CD14-positive monocyte (primary cell): Measurements from ENCODE around the gene KHDC4. TPM values are rescaled to one million over a fixed set of nuclear protein-coding genes. Genes with fewer than 3 reads are reported as not detected.

Experiments used
- DNase-seq, 3 donors: peaks; one replicate each; pipeline ENCODE4 v3.0.0-alpha.2; 2011 to 2022
- H2AFZ ChIP-seq: 2 replicates; pipeline ENCODE4 v1.6.0; 2012; ENCODE audit warnings: mild to moderate bottlenecking, low read depth, low read length, inconsistent platforms; ENCODE audit not compliant: insufficient read depth, poor library complexity, severe bottlenecking
- H3K27ac ChIP-seq, 2 donors: 1 replicate in 1 of 2; 2 replicates in 1 of 2; pipeline ENCODE4 v1.5.1; 2012 to 2013; ENCODE audit warnings: low read length in 2 of 2, control low read depth in 1 of 2, inconsistent platforms in 1 of 2, low read depth in 1 of 2, mild to moderate bottlenecking in 1 of 2
- H3K27me3 ChIP-seq, 2 donors: one replicate each; pipeline versions ENCODE4 v1.6.0 to v1.6.1; 2011 to 2013; ENCODE audit warnings: low read length in 2 of 2; ENCODE audit not compliant: control insufficient read depth in 2 of 2, insufficient read depth in 2 of 2
- H3K36me3 ChIP-seq, 2 donors: replicated peaks in 1 of 2; 1 replicate in 1 of 2; 2 replicates in 1 of 2; pipeline versions ENCODE4 v1.5.1 to v1.6.1; 2012 to 2013; ENCODE audit warnings: low read length in 2 of 2, control low read depth in 1 of 2, inconsistent platforms in 1 of 2, mild to moderate bottlenecking in 1 of 2; ENCODE audit not compliant: insufficient read depth in 2 of 2, control insufficient read depth in 1 of 2
- H3K4me1 ChIP-seq, 2 donors: 1 replicate in 1 of 2; 2 replicates in 1 of 2; pipeline versions ENCODE4 v1.5.1 to v1.6.1; 2012 to 2013; ENCODE audit warnings: low read length in 2 of 2, control low read depth in 1 of 2, inconsistent platforms in 1 of 2, mild to moderate bottlenecking in 1 of 2, moderate library complexity in 1 of 2; ENCODE audit not compliant: insufficient read depth in 2 of 2, control insufficient read depth in 1 of 2
- H3K4me2 ChIP-seq: replicated peaks from 2 replicates; pipeline ENCODE3; 2012; ENCODE audit warnings: low read length, moderate library complexity, mild to moderate bottlenecking; ENCODE audit not compliant: poor library complexity, severe bottlenecking; ENCODE audit errors: extremely low read depth
- H3K4me3 ChIP-seq, 3 experiments: fragments of 200-600 bp in 1 of 3; sonication (generic) in 1 of 3; replicated peaks in 1 of 3; 1 replicate in 2 of 3; 2 replicates in 1 of 3; pipeline ENCODE4 v1.5.1; 2011 to 2013; ENCODE audit warnings: low read length in 3 of 3, mild to moderate bottlenecking in 3 of 3, control low read depth in 2 of 3, low read depth in 2 of 3, inconsistent platforms in 1 of 3, moderate library complexity in 1 of 3
- H3K79me2 ChIP-seq: 2 replicates; pipeline ENCODE4 v1.6.0; 2012; ENCODE audit warnings: mild to moderate bottlenecking, control low read depth, inconsistent platforms, low read length, moderate library complexity; ENCODE audit not compliant: insufficient read depth
- H3K9ac ChIP-seq: 2 replicates; pipeline ENCODE4 v1.6.0; 2017; ENCODE audit warnings: low read length, mild to moderate bottlenecking; ENCODE audit not compliant: insufficient read depth, poor library complexity, severe bottlenecking
- H3K9me3 ChIP-seq, 2 donors: replicated peaks in 1 of 2; 1 replicate in 1 of 2; 2 replicates in 1 of 2; pipeline versions ENCODE4 v1.5.1 to v1.6.1; 2012 to 2013; ENCODE audit warnings: low read length in 2 of 2, control low read depth in 1 of 2; ENCODE audit not compliant: control insufficient read depth in 1 of 2, insufficient read depth in 1 of 2
- H4K20me1 ChIP-seq: 2 replicates; pipeline ENCODE4 v1.6.0; 2012; ENCODE audit warnings: mild to moderate bottlenecking, low read length, control low read depth, moderate library complexity; ENCODE audit not compliant: insufficient read depth
- H3K27ac Mint-ChIP-seq, 7 donors: one replicate each; pipeline ENCODE4 v1.8.0; 2020; ENCODE audit warnings: mild to moderate bottlenecking in 7 of 7, mixed read lengths in 7 of 7, moderate library complexity in 6 of 7, inconsistent platforms in 2 of 7
- H3K27me3 Mint-ChIP-seq, 3 donors: one replicate each; pipeline ENCODE4 v1.8.0; 2021 to 2022; ENCODE audit warnings: low read depth in 3 of 3, mild to moderate bottlenecking in 3 of 3, mixed read lengths in 3 of 3, moderate library complexity in 3 of 3, inconsistent platforms in 1 of 3
- H3K36me3 Mint-ChIP-seq, 2 donors: one replicate each; pipeline ENCODE4 v1.8.0; 2020; ENCODE audit warnings: mixed read lengths in 2 of 2, inconsistent platforms in 1 of 2, mild to moderate bottlenecking in 1 of 2
- H3K4me1 Mint-ChIP-seq: one replicate; pipeline ENCODE4 v1.8.0; 2020; ENCODE audit warnings: mild to moderate bottlenecking, mixed read lengths
- H3K4me3 Mint-ChIP-seq, 2 donors: one replicate each; pipeline ENCODE4 v1.8.0; 2020; ENCODE audit warnings: mild to moderate bottlenecking in 2 of 2, mixed read lengths in 2 of 2, moderate library complexity in 1 of 2
- H3K9me3 Mint-ChIP-seq, 7 donors: one replicate each; pipeline ENCODE4 v1.8.0; 2020 to 2022; ENCODE audit warnings: mixed read lengths in 7 of 7, mild to moderate bottlenecking in 6 of 7, moderate library complexity in 6 of 7, inconsistent platforms in 2 of 7
- WGBS: methylation state at CpG from one replicate; pipeline ENCODE4 v1.1.5; 2013; ENCODE audit warnings: missing lambda C conversion rate; ENCODE audit not compliant: insufficient coverage; 5-methylcytosine and 5-hydroxymethylcytosine counted together
- intact Hi-C, 2 donors: fragments of 100-400 bp; cut with micrococcal nuclease; formaldehyde crosslinking; loops; one replicate each; pipeline versions ENCODE4 v1.15.0 to v1.15.1; 2023
- polyA plus RNA-seq, 3 donors: library from polyadenylated mRNA; depleted of rRNA in 1 of 3; unstranded in 2 of 3; stranded (reverse) in 1 of 3; fragments of 300-500 nt in 2 of 3; fragments of >200 nt in 1 of 3; fragmentation: Illumina TruSeq in 2 of 3; gene quantifications; 1 replicate in 2 of 3; 2 replicates in 1 of 3; pipeline ENCODE4 v1.2.3, GENCODE V29; 2012 to 2021
- TF ChIP-seq, protein P1 (sequence below): fragments of 200-600 bp; IDR thresholded peaks from one replicate; pipeline ENCODE4 v1.8.0; 2022; ENCODE audit warnings: antibody characterized with exemption, mild to moderate bottlenecking

Gene KHDC4
- polyA plus RNA-seq, 3 donors, result 3.4 to 22.0 (median 3.5) TPM

- no peaks in the 10 kb centered on the region for H4K20me1 ChIP-seq
- H3K79me2 ChIP-seq, result no peaks in the 10 kb centered on the region
- H3K27ac Mint-ChIP-seq, result no peak overlapping the region
- no peaks in the 10 kb centered on the region for H3K9me3 ChIP-seq
- WGBS, result 97% methylated on average over 9 of the region's 9 CpGs
- TF ChIP-seq, protein P1, sequence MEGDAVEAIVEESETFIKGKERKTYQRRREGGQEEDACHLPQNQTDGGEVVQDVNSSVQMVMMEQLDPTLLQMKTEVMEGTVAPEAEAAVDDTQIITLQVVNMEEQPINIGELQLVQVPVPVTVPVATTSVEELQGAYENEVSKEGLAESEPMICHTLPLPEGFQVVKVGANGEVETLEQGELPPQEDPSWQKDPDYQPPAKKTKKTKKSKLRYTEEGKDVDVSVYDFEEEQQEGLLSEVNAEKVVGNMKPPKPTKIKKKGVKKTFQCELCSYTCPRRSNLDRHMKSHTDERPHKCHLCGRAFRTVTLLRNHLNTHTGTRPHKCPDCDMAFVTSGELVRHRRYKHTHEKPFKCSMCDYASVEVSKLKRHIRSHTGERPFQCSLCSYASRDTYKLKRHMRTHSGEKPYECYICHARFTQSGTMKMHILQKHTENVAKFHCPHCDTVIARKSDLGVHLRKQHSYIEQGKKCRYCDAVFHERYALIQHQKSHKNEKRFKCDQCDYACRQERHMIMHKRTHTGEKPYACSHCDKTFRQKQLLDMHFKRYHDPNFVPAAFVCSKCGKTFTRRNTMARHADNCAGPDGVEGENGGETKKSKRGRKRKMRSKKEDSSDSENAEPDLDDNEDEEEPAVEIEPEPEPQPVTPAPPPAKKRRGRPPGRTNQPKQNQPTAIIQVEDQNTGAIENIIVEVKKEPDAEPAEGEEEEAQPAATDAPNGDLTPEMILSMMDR, result no peak
- H3K27me3 Mint-ChIP-seq, result peaks cover 0 to 2% (median 1%) of the 10 kb centered on the region in 3 donors
- H3K36me3 Mint-ChIP-seq, result peaks cover 16 to 22% of the 10 kb centered on the region in 2 donors
- no peak overlapping the region for H3K27ac ChIP-seq
- no peak for DNase-seq
- H3K36me3 ChIP-seq, result peaks cover 0 to 7% of the 10 kb centered on the region in 2 donors
- H2AFZ ChIP-seq, result no peak overlapping the region
- no peak overlapping the region for H3K4me3 ChIP-seq
- H3K4me1 Mint-ChIP-seq, result no peaks in the 10 kb centered on the region
- H3K4me2 ChIP-seq, result no peak overlapping the region
- no peak overlapping the region for H3K4me3 Mint-ChIP-seq
- H3K27me3 ChIP-seq, result no peaks in the 10 kb centered on the region
- intact Hi-C loops, result no loop called here
- H3K9me3 Mint-ChIP-seq, result no peaks in the 10 kb centered on the region
- no peaks in the 10 kb centered on the region for H3K4me1 ChIP-seq
- H3K9ac ChIP-seq, result no peak overlapping the region
These were observed 60.4 kb downstream of the KHDC4 start for GRCh38 chr1:155873860-155874259.

- peaks cover 22 to 29% of the 10 kb centered on the region in 2 donors for H3K36me3 Mint-ChIP-seq
- H3K4me3 Mint-ChIP-seq, result no peak overlapping the region
- H3K27me3 Mint-ChIP-seq, result peaks cover 0 to 2% (median 1%) of the 10 kb centered on the region in 3 donors
- H3K9me3 ChIP-seq, result no peaks in the 10 kb centered on the region
- H3K4me1 Mint-ChIP-seq, result no peaks in the 10 kb centered on the region
- intact Hi-C loops, result no loop called here
- H4K20me1 ChIP-seq, result no peaks in the 10 kb centered on the region
- TF ChIP-seq, protein P1, result no peak
- 94% methylated on average over 5 of the region's 5 CpGs for WGBS
- no peak overlapping the region for H3K9ac ChIP-seq
- no peak overlapping the region for H2AFZ ChIP-seq
- H3K27me3 ChIP-seq, result no peaks in the 10 kb centered on the region
- H3K27ac Mint-ChIP-seq, result no peak overlapping the region
- peaks cover 0 to 14% of the 10 kb centered on the region in 2 donors for H3K36me3 ChIP-seq
- no peak for DNase-seq
- no peaks in the 10 kb centered on the region for H3K79me2 ChIP-seq
- no peaks in the 10 kb centered on the region for H3K9me3 Mint-ChIP-seq
- H3K4me1 ChIP-seq, result no peaks in the 10 kb centered on the region
- no peak overlapping the region for H3K27ac ChIP-seq
- no peak overlapping the region for H3K4me2 ChIP-seq
- no peak overlapping the region for H3K4me3 ChIP-seq
These were observed 61.7 kb downstream of the KHDC4 start for GRCh38 chr1:155872527-155872926.
